ENCODE measurements around the gene AR. TPM values are rescaled to one million over a fixed set of nuclear protein-coding genes. Genes with fewer than 3 reads are reported as not detected.

AR gene
- total and polyA plus RNA-seq, 2 donors (not counting 3 experiments of a cell fraction or from before 2014, with no cell fraction given), result 9.3 to 16.0 TPM

- H3K4me3 ChIP-seq (replicated peaks in 1 of 3; ENCODE audit: insufficient read depth in 1 of 3, low read depth in 1 of 3, low read length in 3 of 3), result no peak overlapping the region
- H3K27ac ChIP-seq (ENCODE audit: insufficient read depth, low read depth, low read length), result no peak overlapping the region
- H3K4me1 ChIP-seq (ENCODE audit: control insufficient read depth, extremely low read depth, insufficient read depth, low read length), result no peaks in the 10 kb centered on the region
- dilution Hi-C loops (cut with MboI; ENCODE audit: extremely low pct_ligation_motif_present, low sequenced_read_pairs), result no loop called here
- POLR2A ChIA-PET, result no interaction called here
- BruUV-seq (replicated peaks), result no TSS peak
- DNase-seq (ENCODE audit: low read depth, low spot score) (no peak), FAIRE-seq (peak; percentile 28)
- TF ChIP-seq CTCF (IDR thresholded peaks at IDR 0.05; ENCODE audit: extremely low read depth in 1 of 2, insufficient read depth in 1 of 2, low read depth in 1 of 2, low read length in 2 of 2), result no peak
- no peak for TF ChIP-seq POLR2A (IDR thresholded peaks at IDR 0.05; ENCODE audit: low read depth, low read length)
- no peak for TF ChIP-seq EZH2 (IDR thresholded peaks at IDR 0.05; ENCODE audit: borderline replicate concordance, low read depth, low read length, severe bottlenecking)
- TF ChIP-seq POLR2AphosphoS5 (IDR thresholded peaks at IDR 0.05; ENCODE audit: insufficient read depth, low read depth, low read length), result no peak
- no peak for TF ChIP-seq MYC (IDR thresholded peaks at IDR 0.05; ENCODE audit: low read depth, low read length)
- TF ChIP-seq JUN (IDR thresholded peaks at IDR 0.05; ENCODE audit: borderline replicate concordance, insufficient read depth, insufficient read length, low read depth), result no peak
- TF ChIP-seq GATA2 (IDR thresholded peaks at IDR 0.05; ENCODE audit: insufficient read depth, insufficient read length, low read depth, low read length), result no peak
- TF ChIP-seq FOS (IDR thresholded peaks at IDR 0.05; ENCODE audit: borderline replicate concordance, insufficient read depth, low read length), result no peak
- TF ChIP-seq, protein P1, sequence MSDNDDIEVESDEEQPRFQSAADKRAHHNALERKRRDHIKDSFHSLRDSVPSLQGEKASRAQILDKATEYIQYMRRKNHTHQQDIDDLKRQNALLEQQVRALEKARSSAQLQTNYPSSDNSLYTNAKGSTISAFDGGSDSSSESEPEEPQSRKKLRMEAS (IDR thresholded peaks at IDR 0.05; ENCODE audit: insufficient read depth, insufficient read length), result no peak
- CTCF ChIA-PET, result no interaction called here
- H3K9ac ChIP-seq (replicated peaks; ENCODE audit: extremely low read depth, insufficient read depth, low read length), result no peak overlapping the region
- H3K36me3 ChIP-seq (ENCODE audit: control insufficient read depth in 2 of 2, extremely low read depth in 1 of 2, insufficient read depth in 2 of 2, low read length in 2 of 2), result no peaks in the 10 kb centered on the region
- H4K20me1 ChIP-seq (replicated peaks; ENCODE audit: control insufficient read depth, extremely low read depth, insufficient read depth, low read length), result no peaks in the 10 kb centered on the region
- no peaks in the 10 kb centered on the region for H3K27me3 ChIP-seq (ENCODE audit: control insufficient read depth in 2 of 2, insufficient read depth in 2 of 2, low read length in 2 of 2)
- H3K9me1 ChIP-seq (replicated peaks; ENCODE audit: control insufficient read depth, extremely low read depth, insufficient read depth, low read length), result no peaks in the 10 kb centered on the region
- no peaks in the 10 kb centered on the region for H3K79me2 ChIP-seq (ENCODE audit: control insufficient read depth, insufficient read depth, low read length)
- intact Hi-C loops (cut with micrococcal nuclease), result no loop called here
- no peaks in the 10 kb centered on the region for H3K9me3 ChIP-seq (replicated peaks; ENCODE audit: control insufficient read depth, insufficient read depth, low read length)
- no peak overlapping the region for H3K4me2 ChIP-seq (ENCODE audit: insufficient read depth, low read length)
- no peak overlapping the region for H2AFZ ChIP-seq (ENCODE audit: low read depth, low read length)
These were observed 110.5 kb downstream of the AR start for GRCh38 chrX:67654301-67654700.
